Fibroblast of the aortic adventitia (primary cell): ENCODE results near the gene YBEY. TPM values are rescaled to one million over a fixed set of nuclear protein-coding genes. Genes with fewer than 3 reads are reported as not detected.
"Not testable (repeated sequence)": the region's sequence is repeated elsewhere in the genome, so short reads cannot be mapped to it uniquely, and the experiment has no call there.

Experiments
- DNase-seq: peaks from one replicate; pipeline ENCODE4 v3.0.0-alpha.2; 2010; ENCODE audit warnings: low read depth
- H3K4me3 ChIP-seq: 2 replicates; pipeline ENCODE4 v1.5.1; 2011; ENCODE audit warnings: low read depth, mild to moderate bottlenecking, control low read depth, low read length, moderate library complexity
- CTCF ChIP-seq: IDR thresholded peaks from 2 replicates; pipeline ENCODE4 v1.5.1; 2011; ENCODE audit warnings: mild to moderate bottlenecking, low read length, control low read depth, inconsistent platforms; ENCODE audit not compliant: insufficient read depth
- total RNA-seq: library from RNA; depleted of rRNA; stranded (reverse); fragments of >200 nt; gene quantifications from 2 replicates; pipeline ENCODE4 v1.2.3, GENCODE V29; 2012; ENCODE audit warnings: low replicate concordance

The YBEY gene
- total RNA-seq, 1 donor = 22.4 TPM

GRCh38 chr21:46308431-46308830 is 22.3 kb downstream of the YBEY start:
- no peak overlapping the region for H3K4me3 ChIP-seq
- DNase-seq = no peak
- no peak for TF ChIP-seq CTCF

- H3K4me3 ChIP-seq, DNase-seq: not testable (repeated sequence)
Observed at GRCh38 chr21:46310260-46310659, 24.1 kb downstream of the YBEY start.

- no peak overlapping the region for H3K4me3 ChIP-seq
- TF ChIP-seq CTCF = no peak
- no peak for DNase-seq
Observed at GRCh38 chr21:46311568-46311967, 25.4 kb downstream of the YBEY start.

- DNase-seq = no peak
- no peak overlapping the region for H3K4me3 ChIP-seq
- TF ChIP-seq CTCF = no peak
Observed at GRCh38 chr21:46312949-46313348, 26.8 kb downstream of the YBEY start.

- no peak for DNase-seq
- H3K4me3 ChIP-seq = no peak overlapping the region
- no peak for TF ChIP-seq CTCF
Observed at GRCh38 chr21:46314441-46315020, 28.4 kb downstream of the YBEY start.

GRCh38 chr21:46316708-46317324 is 30.7 kb downstream of the YBEY start:
- no peak overlapping the region for H3K4me3 ChIP-seq
- no peak for DNase-seq
- no peak for TF ChIP-seq CTCF

GRCh38 chr21:46317710-46318463 is 31.7 kb downstream of the YBEY start:
- no peak overlapping the region for H3K4me3 ChIP-seq
- no peak for TF ChIP-seq CTCF
- DNase-seq = no peak
